HG03097 (cell line): ENCODE measurements around the gene RIMS4.

Experiments used
- ATAC-seq: cut with Tn5 transposase; IDR thresholded peaks from one replicate; pipeline ENCODE4 v1.9.1; 2021; ENCODE audit not compliant: unreplicated experiment, low FRiP score

The RIMS4 gene

DNA sequence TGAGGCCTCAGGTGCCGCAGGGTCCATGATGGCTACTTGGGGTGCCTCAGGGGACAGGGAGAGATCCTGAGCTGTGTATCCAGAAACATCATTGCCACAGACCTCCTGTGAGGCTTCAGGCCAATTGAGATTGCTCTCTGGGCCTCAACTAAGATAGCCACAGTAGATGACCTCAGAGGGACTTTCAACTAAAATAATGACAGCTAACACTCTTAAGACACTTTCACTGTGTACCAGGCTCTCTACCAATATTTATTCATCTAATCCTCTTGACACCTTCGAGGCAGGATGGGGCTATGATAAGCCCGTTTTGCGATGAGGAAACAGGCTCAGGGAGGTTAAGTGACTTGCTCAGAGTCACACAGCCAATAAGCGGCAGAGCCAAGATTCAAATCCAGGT is 10.7 kb downstream of the RIMS4 start:
- no peak for ATAC-seq

DNA sequence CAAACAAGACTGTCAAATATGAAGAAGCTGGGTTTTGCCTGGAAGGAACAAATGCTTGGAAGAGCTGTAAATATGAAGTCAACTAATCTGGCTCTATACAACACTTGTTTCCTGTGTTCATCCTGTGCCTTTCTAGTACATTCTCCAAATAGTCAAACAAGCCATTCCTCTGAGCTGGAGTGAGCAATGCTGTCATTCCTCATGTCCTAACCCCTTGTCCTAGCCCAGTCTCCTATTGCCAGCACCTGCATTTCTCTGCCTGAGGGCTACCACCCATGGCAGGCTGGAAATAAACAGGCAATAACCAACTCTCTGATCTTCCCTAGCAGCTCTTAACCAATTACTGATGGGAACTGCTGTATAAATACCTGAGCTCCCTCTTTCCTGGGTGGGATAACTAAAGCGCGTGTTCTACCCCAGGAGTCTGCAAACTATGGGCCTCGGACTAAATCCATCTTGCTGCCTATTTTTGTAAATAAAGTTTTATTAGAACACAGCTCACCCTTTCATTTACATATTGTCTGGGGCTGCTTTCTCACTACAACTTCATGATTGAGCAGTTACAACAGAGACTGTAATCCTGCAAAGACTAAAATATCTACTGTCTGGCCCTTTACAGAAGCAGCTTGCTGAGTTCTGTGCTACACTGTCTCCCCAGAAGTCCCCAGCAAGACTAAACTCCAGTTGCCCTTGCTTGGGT is 13.4 kb downstream of the RIMS4 start:
- ATAC-seq = no peak

DNA sequence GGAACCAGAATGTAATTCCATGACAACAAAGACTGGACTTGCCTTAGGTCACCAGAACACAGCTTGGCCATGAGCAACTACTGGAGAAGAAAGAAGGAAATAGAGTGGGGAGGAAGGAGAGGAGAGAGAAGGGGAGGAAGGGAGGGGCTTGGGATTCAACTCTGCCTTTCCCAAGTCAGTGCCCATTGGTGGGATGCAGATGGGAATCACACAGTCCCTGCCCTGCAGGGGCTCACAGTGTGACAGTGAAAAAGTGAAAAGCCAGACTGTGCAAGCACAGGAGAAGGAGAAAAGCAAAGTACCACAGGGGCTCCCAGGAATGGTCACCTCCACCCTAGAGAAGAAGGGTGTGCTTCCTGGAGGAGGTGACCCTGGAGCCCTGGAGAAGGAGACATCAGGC is 14.0 kb downstream of the RIMS4 start:
- ATAC-seq = no peak

DNA sequence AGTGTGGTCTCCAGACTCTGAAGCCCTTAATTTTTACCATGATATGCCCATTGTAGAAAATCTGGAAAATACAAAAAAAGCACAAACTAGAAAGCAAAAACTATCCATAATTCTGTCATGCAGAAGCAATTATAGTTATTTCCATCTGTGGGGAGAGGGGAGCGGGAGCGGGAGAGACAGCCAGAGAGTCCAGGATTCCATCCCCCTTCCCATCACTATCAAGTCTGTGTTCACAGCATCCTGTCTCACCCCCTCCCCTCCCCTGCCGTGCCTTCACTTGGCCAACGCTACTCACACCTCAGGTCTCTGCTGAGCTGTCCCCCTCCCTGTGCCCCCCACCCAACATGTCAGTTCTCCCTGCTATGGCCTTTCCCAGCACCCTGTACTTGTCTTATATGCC is 14.5 kb downstream of the RIMS4 start:
- no peak for ATAC-seq

DNA sequence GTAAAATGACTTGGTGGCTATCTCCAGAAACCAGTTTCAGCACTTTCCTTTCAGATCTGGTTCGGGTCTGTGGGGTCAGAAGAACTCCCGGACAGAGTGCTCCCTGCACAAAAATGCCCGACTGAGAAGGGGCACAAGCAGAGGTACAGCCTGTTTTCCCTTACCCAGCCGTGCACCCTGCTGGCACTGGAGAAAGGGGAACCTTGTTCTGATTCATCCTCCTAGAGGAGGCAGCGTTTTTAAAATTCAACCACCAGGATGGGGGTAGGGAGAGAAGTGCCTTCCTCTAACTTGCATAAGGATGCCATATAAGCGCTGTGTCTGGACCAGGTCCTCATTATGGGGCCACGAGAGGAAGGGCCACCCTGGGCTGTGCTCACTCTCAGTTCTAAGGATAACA is 17.6 kb downstream of the RIMS4 start:
- ATAC-seq = no peak

DNA sequence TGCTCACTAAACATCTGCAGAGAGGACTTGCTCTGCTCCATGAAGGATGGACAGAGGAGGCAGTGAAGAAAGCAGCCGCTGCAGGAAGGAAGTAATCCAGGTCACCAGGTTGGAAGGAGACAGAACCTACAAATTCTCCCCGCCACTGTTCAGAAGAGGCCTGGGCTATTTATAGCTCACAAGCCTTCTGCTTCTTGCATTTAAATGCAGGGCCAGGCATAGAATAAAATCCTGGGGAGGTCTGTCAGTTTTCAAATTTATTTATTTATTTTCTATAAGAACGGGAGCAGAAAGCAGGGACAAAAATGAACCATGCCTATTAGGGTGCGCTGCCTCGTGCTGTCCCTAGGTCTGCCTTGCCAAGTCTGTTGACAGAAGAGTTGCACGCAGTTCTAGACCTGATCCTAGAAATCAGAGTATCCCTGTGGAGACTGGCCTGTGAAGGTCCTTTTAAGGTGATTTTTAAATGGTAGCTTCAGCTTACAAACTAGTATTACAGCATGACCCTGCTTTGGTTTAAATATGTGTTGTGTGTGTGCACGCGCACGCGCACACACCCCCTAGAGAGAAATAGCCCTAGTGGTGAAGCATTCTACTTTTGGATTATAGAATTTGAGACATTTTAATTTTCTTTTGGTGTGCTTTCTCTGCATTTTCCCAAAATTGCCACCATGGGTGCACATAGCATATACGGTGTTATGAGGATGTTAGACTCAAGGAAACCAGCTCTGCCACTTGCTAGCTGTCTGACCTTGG is 19.5 kb downstream of the RIMS4 start:
- ATAC-seq = no peak

DNA sequence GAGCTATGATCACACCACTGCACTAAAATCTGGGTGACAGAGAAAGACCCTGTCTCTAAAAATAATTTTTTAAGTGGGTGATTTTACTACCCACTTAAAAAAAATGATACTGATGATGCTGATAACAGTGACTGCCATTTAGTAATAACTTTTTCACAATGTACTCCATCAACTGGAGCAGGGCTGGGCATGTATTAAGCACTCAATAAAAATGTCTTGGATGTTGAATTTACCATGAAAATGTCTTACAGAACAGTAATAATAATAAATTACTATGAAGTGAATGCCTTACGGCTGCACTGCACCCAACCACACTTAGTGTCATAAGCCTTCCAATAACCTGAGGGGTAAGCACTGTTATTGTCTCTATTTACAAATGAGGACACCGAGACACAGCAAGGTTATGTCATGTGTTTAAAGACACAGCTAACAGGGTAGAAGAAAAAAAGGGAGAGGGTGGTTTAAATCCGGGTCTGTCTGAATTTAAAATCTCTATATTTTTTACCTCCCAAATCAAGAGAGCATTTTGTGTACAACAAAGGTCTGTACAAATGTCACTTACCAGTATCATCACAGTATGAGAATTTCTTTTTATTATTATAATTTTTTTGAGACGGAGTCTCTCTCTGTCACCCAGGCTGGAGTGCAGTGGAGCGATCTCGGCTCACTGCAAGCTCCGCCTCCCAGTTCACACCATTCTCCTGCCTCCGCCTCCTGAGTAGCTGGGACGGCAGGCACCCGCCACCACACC is 21.5 kb downstream of the RIMS4 start:
- no peak for ATAC-seq

DNA sequence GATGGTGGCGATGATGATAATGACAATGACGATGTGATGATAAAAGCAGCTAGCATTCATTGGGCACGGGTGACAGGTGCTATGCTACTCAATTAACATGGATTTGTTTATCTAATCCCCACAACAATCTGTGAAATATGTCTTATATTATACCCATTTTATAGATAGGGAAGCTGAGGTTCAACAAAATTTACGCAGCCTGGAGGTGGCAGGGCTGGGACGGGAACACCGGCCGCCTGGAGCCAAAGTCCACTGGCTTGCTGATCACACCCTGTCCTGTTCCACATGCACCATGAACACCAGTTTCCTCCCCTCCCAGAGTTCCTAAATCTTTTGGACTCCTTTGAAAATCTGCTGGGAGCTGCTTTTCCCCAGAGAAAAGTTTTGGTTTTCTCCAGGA is 23.0 kb downstream of the RIMS4 start:
- ATAC-seq = no peak

DNA sequence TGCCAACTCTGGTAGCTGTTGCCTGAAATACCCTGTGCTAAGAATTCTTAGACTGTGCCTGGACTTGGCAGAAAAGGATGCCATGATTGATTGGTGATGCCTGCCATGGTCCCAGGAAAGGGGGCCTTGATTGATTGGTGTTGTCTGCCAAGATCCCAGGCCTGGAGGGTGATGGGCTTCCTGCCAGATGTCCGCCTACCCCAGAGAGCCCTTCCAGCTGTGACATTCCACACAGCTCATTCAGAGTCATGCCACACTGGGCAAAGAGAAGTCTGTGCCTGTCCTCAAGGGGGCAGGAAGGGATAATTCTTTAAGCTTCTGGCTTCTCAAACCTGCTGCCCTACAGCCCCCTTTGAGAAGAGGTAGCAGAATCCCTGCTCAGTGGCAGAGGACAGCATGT is 24.6 kb downstream of the RIMS4 start:
- no peak for ATAC-seq

DNA sequence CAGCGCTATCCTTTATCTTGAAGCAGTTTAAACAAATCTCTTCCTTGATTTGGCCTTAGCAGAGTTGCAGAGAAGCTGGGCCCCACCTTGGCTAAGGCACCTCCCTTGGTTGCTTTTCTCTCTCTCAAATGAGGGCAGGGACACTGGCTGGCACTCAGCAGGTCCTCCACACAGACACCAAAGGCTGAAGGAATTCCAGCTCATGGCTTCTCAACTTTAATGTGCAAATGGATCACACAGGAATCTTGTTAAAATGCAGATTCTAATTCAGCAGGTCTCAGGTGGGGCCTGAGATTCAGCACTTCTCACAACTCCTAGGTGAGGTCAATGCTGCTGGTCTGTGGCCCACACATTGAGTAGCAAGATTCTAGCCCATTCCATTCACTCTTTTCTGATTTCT is 25.7 kb downstream of the RIMS4 start:
- no peak for ATAC-seq

DNA sequence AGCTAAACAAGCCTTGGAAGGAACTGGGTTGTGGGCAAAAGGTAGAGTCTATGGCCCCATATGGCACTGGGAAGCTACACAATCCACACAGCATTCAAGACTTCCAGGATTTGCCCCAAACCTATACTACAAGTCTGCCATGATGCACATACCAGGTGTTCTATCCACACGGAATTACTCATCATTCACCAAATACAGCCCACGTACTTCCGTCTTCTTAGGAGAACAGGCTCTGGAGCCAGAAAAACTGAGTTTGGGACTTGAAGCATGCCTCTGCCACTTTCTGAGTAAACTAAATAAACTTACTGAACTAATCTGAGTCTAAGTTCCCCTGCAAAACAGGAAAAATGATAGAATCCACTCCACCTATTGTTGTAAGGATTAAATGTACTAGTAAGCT is 28.6 kb downstream of the RIMS4 start:
- no peak for ATAC-seq

DNA sequence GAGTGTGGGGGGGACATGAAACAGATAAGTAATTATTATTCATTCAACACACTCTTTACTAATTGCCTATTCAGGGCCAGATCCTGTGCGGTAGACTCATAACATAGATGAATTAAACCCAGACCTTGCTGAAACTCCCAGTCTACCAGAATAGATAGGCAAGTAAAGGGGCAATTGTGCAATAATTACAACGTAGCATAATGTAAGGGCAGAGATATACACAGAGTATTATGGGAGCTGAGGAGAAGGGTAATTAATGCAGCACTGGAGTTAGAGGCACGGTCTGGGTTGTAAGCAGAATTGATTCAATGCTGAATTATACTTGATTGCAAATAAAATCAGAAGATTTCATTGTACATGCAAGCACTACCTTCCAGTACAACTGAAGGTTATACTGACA is 29.2 kb downstream of the RIMS4 start:
- ATAC-seq = no peak

DNA sequence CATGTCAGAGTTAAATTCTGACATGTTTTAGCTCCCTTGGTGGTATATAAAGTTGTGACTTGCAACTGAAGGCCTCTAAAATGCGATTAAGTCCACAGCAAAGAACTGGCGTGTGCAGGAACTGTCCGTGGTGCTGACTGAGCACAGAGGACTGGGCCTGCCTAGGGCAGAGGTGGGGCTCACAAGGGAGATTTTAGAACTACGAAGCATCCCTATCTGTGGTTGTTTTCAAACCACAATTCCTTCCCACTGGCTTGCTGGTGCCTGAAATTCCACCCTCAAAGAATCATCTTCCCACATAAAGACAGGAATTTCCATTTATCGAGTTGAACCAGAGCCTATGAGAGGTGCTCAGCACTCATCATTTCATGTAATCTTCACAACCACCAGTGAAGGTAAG is 30.1 kb downstream of the RIMS4 start:
- no peak for ATAC-seq

DNA sequence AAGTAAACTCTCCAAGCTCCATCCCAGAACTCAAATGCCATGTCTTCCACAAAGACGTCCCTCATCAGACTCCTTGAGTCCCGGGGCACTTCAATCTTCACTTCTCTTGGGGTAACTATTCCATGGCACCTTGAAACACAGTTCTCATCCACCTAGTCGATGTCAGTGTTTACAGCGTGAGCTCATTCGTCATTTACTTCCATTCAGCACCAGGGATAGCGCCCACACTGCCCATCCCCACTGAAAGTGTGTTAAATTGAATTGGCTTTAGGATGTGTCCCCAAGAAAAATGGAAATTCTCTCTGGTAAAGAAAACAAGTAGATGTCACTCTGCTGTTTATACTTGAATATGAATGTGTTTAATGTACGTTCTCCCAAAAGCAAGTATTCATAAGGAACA is 33.4 kb downstream of the RIMS4 start:
- ATAC-seq = no peak

DNA sequence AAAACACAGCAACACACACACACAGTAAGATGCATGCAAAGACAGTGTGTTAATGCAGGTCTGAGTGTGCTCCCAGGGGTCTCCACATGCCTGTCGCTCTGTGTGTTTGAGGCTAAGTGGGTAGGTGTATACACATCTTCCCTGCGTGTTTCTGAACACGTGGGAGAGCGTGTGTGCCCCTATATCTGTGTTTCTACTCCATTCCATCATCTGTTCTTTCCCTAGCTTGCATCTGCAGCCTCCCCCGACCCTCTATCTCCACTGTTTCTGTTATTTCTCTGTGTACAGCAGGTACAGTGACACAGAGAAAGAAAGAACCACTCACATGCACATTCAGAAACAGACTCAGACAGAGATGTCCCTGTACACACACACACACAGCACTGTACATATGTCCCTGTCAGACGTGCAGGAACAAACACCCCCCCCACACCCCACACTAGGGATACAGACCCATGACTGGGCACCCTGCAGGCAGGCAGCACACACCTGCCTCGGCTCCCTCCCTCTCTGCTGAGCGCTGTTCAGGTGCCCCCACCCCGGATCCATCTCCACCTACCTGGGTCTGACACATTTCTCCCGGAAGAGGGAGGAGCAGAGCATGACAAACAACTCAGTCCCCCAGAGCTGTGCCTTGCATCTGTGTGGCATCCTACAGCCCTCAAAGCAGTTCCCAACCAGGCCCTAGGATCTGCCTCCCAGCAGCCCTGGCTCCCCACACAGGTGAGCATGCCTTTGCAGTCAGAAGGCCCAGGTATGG is 37.1 kb downstream of the RIMS4 start:
- ATAC-seq = no peak

DNA sequence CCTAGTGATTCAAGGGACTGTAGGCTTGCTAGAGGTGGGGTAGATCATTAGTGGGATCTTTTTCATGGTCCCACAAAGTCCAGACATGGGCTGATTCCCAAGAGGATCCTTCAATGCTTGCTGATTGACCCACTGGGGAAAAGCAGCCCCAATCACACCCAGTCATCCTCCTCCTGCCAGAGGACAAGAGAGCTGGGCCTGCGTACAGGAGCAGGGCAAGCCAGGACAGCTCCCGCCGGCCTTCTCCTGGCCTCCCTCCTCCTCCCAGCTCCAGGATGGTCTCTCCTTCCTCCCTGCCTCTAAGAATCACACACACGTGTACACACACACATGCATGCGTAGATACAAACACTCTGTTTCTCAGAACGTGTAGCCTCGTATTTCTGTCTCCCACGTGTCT is 37.7 kb downstream of the RIMS4 start:
- ATAC-seq = no peak

DNA sequence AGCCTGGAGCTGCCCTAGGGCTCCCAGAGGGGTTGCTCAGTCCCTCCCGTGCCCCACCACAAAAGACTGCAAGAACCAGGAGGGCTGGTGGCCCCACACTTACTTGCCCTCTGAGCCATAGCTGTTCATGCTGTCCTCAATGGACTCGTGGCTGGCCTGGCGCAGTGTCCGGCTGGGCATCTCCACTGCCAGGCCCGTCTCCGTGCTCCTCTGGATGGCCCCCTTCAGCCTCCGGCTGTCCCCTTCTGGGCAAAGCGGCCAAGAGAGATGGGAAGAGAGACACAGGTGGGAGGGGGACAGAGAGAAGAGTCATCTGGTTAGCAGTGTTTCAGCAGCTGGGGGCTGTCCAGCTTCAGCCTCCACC is 39.2 kb downstream of the RIMS4 start:
- ATAC-seq = no peak

DNA sequence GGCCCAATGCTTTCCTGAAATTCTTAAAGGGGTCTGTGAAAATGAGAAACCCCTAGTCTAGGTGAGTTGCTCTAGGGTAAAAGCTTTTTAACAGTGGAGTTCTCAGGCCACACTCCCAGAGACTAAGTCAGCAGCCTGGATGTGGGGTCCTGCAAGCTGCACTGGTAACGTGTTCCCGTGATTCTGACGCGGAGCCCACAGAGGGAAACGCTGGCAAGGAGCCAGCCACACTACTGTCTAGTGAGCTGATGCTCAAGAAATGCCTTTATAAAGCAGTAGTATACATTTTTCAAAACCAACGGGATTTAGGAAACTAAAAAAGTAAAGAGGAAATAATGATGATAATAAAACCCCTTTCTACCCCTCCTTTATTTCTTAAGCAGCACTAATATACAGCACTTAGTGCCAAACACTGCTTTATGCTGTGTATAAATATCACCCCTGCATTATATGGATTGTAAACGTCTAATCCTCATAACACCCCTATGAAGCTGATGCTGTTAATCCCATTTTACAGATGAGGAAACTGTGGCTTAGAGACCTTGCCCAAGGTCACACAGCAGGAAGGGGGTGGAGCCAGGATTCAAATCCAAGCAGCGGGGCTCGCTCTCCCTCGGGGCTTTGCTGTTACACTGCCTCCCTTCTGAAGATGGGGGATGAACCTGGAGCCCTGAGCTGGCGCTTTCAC is 39.7 kb downstream of the RIMS4 start:
- ATAC-seq = no peak

DNA sequence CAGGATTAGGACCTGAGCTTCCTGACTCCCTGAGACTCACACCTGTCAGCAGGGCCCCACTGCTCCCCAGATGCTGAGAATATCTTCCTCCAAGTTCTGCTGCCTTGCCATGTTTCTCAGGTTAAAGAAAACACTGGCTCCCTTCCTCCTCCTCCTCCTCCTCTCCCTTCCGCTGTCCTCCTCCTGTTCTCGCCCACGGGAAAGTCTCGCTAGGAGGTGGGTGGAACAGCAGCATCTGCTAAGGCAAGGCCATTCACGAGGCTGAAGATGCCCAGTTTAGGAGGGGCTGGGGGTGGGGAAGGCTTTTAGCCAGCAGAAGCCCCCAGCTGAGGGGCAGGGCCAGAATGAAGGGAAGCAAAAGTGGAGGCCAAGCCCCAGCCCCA is 40.9 kb downstream of the RIMS4 start:
- no peak for ATAC-seq

DNA sequence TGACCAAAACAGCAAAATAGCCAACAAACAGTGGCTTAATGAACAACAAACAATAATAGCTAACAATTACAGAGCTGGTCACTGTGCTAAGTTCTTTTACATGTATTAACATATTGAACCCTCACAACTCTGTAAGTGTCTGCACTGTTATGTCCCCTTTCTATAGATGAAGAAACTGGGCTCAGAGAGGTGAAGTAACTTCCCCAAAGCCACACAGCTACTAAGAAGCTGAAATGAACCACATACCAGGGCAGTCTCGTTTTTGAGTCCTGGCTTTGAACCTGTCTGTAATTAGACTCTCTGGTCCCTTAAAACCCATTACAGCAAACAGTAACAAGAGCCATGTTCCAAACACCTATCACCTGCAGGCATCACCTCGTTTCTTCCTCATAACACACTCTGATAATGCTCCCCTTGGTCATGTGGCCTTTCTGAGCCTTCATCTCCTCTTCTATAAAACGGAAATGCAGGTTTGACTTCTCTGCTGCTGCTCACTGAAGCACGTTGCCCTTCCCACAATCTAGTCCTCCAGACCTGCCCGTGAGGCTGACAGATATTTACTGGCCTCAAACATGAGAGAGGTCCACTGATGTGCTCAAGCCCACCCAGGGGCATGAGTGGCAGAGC is 41.4 kb downstream of the RIMS4 start:
- no peak for ATAC-seq
